Mucosa of descending colon (tissue), 3 donors: Measurements from ENCODE around the gene CLHC1. TPM values are rescaled to one million over a fixed set of nuclear protein-coding genes. Genes with fewer than 3 reads are reported as not detected.

ENCODE experiments used
- ATAC-seq: fragments of 200-7000 bp; cut with Tn5 transposase; one replicate; pipeline ENCODE4 v1.9.1; 2020; ENCODE audit warnings: mild to moderate bottlenecking, moderate library complexity
- DNase-seq, 3 donors: peaks; one replicate each; pipeline ENCODE4 v3.0.0-alpha.2; 2020
- H3K36me3 ChIP-seq: fragments of 200-600 bp; one replicate; pipeline ENCODE4 v1.8.0; 2021; ENCODE audit warnings: low read depth, mild to moderate bottlenecking
- H3K4me1 ChIP-seq: fragments of 200-600 bp; one replicate; pipeline ENCODE4 v1.8.0; 2021; ENCODE audit warnings: low read depth, mild to moderate bottlenecking
- H3K4me3 ChIP-seq: fragments of 200-600 bp; one replicate; pipeline ENCODE4 v1.8.0; 2021; ENCODE audit warnings: mild to moderate bottlenecking
- H3K9me3 ChIP-seq: fragments of 200-600 bp; one replicate; pipeline ENCODE4 v1.8.0; 2021; ENCODE audit warnings: mild to moderate bottlenecking
- intact Hi-C, 2 donors: fragments of 100-400 bp; cut with DNase I in 1 of 2; cut with micrococcal nuclease in 1 of 2; formaldehyde crosslinking; loops; one replicate each; pipeline versions ENCODE4 v1.11.0 to v1.11.1; 2022; cut with DNase I, micrococcal nuclease
- total RNA-seq, 3 donors: library from RNA; stranded (reverse); fragmentation: NEBNext Ultra II Directional in 2 of 3; extraction: Animal tissue kit (Norgen Biotek cat#: 25700) in 2 of 3; gene quantifications; one replicate each; pipeline versions ENCODE4 v1.2.1 to v1.2.4, GENCODE V29; 2021 to 2023
- TF ChIP-seq, protein P1 (sequence below): fragments of 200-600 bp; IDR thresholded peaks from one replicate; pipeline ENCODE4 v1.8.0; 2022; ENCODE audit warnings: antibody characterized with exemption, mild to moderate bottlenecking
- donor health status: DM: no; HTN: no; CAD: no; lungs with moderate emphysema.
- donor health status: DM: no; HTN: no; CAD: no.
- donor health status: DM: no; HTN: yes; CAD: no.

Gene CLHC1
- total RNA-seq, 3 donors from 2014 or later: 9.2 to 15.5 (median 13.2) TPM

GRCh38 chr2:55165626-55166025, 66.5 kb downstream of the CLHC1 start:
- ATAC-seq: no peak
- TF ChIP-seq, protein P1, sequence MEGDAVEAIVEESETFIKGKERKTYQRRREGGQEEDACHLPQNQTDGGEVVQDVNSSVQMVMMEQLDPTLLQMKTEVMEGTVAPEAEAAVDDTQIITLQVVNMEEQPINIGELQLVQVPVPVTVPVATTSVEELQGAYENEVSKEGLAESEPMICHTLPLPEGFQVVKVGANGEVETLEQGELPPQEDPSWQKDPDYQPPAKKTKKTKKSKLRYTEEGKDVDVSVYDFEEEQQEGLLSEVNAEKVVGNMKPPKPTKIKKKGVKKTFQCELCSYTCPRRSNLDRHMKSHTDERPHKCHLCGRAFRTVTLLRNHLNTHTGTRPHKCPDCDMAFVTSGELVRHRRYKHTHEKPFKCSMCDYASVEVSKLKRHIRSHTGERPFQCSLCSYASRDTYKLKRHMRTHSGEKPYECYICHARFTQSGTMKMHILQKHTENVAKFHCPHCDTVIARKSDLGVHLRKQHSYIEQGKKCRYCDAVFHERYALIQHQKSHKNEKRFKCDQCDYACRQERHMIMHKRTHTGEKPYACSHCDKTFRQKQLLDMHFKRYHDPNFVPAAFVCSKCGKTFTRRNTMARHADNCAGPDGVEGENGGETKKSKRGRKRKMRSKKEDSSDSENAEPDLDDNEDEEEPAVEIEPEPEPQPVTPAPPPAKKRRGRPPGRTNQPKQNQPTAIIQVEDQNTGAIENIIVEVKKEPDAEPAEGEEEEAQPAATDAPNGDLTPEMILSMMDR: no peak
- H3K36me3 ChIP-seq: no peaks in the 10 kb centered on the region
- DNase-seq: no peak
- H3K4me3 ChIP-seq: no peak overlapping the region
- peaks cover 18% of the 10 kb centered on the region for H3K4me1 ChIP-seq
- no peaks in the 10 kb centered on the region for H3K9me3 ChIP-seq
- intact Hi-C loops: loop anchor here (5.0 to 10.0 kb wide), 2 partner anchors 148 to 151 kb away; no protein-coding TSS in a partner anchor

DNA sequence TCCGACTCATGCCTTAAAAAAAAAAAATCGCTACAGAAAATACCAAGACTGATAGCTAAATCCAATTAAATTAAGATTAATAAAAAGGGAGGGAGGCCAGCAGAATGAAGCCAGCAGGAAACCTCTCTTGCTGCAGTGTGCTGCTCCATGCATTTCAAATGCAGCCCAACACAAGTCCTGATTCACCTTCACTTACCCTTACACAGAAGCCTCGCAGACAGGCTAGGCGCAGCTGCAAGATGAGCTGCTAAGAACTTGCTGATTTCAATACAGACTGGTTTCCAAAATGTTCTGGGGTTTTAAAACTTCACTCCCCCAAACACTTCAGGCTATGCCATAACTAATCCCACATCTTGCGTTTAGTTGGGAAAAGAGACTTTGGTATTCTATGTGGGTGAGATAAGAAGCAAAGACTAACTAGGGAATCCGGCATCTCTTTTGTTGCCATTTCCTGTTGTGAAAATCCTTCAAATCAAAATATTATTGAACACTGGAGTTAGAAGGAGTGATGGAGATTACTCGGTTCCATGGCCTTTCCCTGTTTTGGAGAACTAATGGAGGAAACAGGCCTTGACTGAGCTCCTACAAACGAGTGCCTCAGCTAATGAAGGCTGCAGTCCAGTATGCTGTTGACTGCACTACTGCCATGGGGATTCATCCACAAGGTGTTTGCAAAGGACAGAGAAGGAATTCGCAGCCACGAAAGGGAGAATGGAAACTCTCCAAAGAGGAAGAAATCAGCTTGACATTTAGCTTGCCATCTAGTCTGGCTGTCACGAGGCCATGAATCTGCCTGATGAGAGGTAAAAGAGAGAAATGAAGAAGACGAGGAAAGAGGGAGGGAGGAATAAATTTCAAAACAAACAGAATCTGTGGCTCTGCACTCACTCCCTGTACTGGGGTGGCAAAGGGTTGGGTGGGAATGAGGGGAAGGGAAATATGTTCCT, 67.3 kb downstream of the CLHC1 start:
- TF ChIP-seq, protein P1: no peak
- ATAC-seq (no peak), DNase-seq (no peak)
- H3K4me3 ChIP-seq: no peak overlapping the region
- no peaks in the 10 kb centered on the region for H3K36me3 ChIP-seq
- peaks cover 18% of the 10 kb centered on the region for H3K4me1 ChIP-seq
- H3K9me3 ChIP-seq: no peaks in the 10 kb centered on the region
- intact Hi-C loops: loop anchor here (5.0 to 10.0 kb wide), 2 partner anchors 148 to 150 kb away; no protein-coding TSS in a partner anchor

- intact Hi-C loops: loop anchor here in 1 of 2 donors (10.0 kb wide), 1 partner anchor 149 kb away; no protein-coding TSS in a partner anchor
- DNase-seq: no peak
- H3K4me3 ChIP-seq: no peak overlapping the region
- TF ChIP-seq, protein P1: no peak
- no peaks in the 10 kb centered on the region for H3K36me3 ChIP-seq
- H3K9me3 ChIP-seq: no peaks in the 10 kb centered on the region
- H3K4me1 ChIP-seq: peaks cover 26% of the 10 kb centered on the region
- ATAC-seq: peak; percentile 68
These were observed 68.1 kb downstream of the CLHC1 start for GRCh38 chr2:55163941-55164390.

GRCh38 chr2:55163274-55163721, 68.8 kb downstream of the CLHC1 start:
- Histone ChIP-seq H3K4me3 (no peak overlapping the region), H3K36me3 (no peaks in the 10 kb centered on the region), H3K4me1 (peaks cover 33% of the 10 kb centered on the region), H3K9me3 (no peaks in the 10 kb centered on the region)
- no peak for DNase-seq
- TF ChIP-seq, protein P1: no peak
- ATAC-seq: no peak
- intact Hi-C loops: loop anchor here in 1 of 2 donors (10.0 kb wide), 1 partner anchor 148 kb away; no protein-coding TSS in a partner anchor

- Histone ChIP-seq H3K36me3 (no peaks in the 10 kb centered on the region), H3K9me3 (no peaks in the 10 kb centered on the region), H3K4me1 (peaks cover 35% of the 10 kb centered on the region), H3K4me3 (no peak overlapping the region)
- intact Hi-C loops: loop anchor here in 1 of 2 donors (10.0 kb wide), 1 partner anchor 148 kb away; no protein-coding TSS in a partner anchor
- ATAC-seq (no peak), DNase-seq (no peak)
- TF ChIP-seq, protein P1: no peak
These were observed 69.6 kb downstream of the CLHC1 start for GRCh38 chr2:55162284-55163006.
